Fibroblast of lung (primary cell): ENCODE data around the gene FAM78A.

Experiments
- CTCF ChIP-seq, 2 donors: IDR thresholded peaks in 1 of 2; conservative IDR thresholded peaks in 1 of 2; 1 replicate in 1 of 2; 2 replicates in 1 of 2; pipeline ENCODE4 v1.5.1; 2011 to 2012; ENCODE audit warnings: low read length in 2 of 2, control low read depth in 1 of 2, inconsistent platforms in 1 of 2, low read depth in 1 of 2, mild to moderate bottlenecking in 1 of 2
- EZH2 ChIP-seq: IDR thresholded peaks from 2 replicates; pipeline ENCODE4 v1.5.1; 2012; ENCODE audit warnings: low read length, control low read depth, mild to moderate bottlenecking; ENCODE audit errors: missing control alignments

GRCh38 chr9:131257266-131258025 lies 18.9 kb downstream of the FAM78A start:
- no peak for TF ChIP-seq EZH2
- TF ChIP-seq CTCF (conservative IDR thresholded peaks at IDR 0.05 in 1 of 2, IDR thresholded peaks at IDR 0.05 in 1 of 2; ENCODE audit: low read depth in 1 of 2, low read length in 2 of 2), result no peak
